ENCODE data around the gene MRM1.
A peak's percentile ranks its signal among the peaks of the same experiment; 100 is the strongest.

MRM1 gene, protein sequence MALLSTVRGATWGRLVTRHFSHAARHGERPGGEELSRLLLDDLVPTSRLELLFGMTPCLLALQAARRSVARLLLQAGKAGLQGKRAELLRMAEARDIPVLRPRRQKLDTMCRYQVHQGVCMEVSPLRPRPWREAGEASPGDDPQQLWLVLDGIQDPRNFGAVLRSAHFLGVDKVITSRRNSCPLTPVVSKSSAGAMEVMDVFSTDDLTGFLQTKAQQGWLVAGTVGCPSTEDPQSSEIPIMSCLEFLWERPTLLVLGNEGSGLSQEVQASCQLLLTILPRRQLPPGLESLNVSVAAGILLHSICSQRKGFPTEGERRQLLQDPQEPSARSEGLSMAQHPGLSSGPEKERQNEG

DNA sequence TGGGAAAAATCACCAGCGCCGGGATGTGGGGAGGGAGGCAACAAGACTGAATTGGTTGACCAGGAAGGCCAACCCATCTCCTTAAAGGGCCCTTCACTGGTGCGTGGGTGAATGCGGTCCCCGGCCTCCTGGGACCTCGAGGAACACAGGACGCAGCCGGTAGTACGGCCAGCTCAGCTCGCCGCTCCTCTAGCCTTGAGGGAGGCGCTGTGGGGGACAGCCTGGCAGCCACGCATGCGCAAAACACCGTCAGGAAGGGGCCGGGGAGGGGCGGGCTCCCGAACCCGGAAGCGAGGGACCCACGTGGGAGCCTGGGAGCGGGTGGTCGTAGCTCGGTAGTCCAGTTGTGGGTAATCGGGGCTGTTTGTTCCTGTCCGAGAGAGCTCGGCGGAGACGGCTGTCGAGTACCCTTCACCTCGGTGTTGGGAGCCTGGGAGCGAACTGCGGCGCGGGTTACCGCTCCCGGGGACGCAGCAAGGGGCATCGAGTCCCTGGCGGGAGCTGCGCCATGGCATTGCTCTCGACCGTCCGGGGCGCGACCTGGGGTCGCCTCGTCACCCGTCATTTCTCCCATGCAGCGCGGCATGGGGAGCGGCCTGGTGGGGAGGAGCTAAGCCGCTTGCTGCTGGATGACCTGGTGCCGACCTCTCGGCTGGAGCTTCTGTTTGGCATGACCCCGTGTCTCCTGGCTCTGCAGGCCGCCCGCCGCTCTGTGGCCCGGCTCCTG is at the start of gene MRM1:
Gene MRM1 (plus strand): TSS at position 281 of the 727 bp plus-strand sequence. CDS start 228 bp downstream, at position 509.
- no peak for DNase-seq

DNA sequence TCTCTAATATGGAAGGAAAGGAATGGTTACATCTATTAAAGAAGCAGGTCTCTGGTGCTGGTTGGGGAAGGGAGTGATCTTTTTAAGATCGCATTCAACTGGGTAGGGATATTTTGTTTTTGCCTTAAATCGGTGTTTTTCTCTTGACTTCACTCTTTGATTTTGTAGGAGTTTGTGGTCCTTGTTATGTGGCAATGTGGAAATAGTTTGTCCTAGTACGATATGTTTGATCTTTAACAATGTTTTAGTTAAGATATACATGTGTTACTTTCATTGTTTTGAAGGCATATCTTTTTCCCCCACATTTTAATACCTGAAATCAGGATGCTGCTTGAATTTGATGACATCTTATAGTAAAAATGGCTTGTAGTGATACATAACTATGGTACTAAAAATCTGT is 47.9 kb upstream of the MRM1 start:
- DNase-seq: no peak

DNA sequence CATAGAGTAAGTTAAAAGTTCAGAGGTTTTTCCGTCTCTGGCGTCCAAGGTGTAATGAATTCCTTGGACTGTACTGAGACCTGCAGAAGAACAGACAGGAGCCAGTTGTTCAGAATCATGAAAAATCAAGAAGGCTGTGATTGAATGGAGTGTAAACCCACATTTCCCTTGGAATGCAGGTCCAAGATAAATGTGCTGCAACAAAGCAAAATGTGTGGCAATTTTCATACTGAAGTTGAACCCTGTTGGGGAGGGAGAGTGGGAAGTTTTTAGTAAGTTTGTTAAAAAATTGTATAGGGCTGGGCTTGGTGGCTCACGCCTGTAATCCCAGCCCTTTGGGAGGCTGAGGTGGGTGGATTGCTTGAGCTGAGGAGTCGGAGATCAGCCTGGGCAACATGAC is 35.3 kb upstream of the MRM1 start:
- no peak for DNase-seq

DNA sequence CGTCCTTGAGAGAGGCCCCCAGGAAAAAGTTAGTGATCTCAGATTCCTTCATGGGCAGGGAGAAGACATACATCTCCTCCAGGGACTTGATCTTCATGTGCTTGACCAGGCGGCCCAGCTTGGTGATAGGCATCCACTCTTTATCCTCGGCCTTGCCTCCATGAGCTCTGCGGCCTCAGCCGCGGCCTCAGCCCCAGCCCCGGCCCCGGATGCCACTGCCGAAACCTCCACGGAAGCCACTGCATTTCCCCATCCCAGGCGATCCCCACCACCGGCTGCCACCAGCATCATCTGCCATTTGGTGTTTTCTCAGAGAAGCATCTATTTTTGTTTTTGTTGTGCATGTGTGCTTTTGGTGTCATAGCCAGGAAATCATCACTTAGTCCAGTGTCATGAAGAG is 26.4 kb upstream of the MRM1 start:
- no peak for DNase-seq

DNA sequence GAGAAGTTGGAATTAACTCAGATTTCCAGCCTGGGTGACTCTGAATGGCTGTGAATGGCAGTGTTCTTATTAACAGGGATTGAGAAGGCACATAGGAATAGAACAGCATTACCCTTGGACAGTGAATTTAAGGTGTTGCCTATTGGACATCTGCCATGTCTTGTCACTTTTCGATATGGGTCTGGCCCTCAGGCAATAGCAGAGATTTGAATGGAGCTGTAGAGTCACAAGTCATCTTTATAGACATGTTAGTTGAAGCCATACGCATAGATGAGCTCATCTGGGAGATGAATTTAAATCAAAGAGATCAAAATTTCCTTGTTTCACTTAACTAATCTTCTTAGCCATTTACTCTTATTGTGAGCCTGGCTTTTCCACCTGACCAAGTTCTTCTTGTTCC is 24.6 kb upstream of the MRM1 start:
- no peak for DNase-seq

DNA sequence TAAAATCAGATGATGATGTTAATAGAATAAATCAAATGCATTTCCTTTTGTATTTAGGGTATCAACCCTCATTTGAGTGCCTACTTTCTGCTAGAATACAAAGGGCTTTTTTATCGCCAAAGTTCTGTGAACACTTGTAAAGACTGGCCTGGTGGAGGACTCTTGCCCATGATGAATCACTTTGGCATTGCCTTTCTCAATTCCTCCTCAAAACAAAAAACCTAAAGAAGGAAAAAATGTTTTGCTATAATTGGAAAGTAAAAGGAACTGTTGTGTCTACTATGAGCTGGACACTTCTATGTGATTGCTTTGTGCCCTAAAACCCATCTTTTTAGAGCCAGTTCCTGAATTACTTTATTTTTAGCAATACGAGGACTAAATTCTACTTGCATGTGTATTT is 22.7 kb upstream of the MRM1 start:
- DNase-seq: no peak

DNA sequence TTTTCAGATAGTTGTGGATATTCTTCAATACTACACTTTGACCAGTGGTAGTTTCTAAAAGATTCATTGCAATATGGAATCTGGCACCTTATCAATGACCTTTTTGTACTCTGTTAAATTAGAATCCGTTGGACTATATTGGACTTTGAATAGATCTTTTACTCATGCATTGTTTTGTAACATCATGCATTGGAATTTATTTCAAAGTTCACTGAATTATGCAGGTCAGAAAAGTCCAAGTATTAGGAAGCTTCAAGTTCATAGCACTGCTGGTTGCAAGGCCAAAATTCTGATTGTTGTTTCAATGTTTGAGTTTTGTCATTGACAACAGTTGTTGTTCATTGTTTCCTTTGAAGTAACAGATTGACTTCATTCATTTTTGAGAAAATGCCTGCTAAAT is 17.6 kb upstream of the MRM1 start:
- no peak for DNase-seq

DNA sequence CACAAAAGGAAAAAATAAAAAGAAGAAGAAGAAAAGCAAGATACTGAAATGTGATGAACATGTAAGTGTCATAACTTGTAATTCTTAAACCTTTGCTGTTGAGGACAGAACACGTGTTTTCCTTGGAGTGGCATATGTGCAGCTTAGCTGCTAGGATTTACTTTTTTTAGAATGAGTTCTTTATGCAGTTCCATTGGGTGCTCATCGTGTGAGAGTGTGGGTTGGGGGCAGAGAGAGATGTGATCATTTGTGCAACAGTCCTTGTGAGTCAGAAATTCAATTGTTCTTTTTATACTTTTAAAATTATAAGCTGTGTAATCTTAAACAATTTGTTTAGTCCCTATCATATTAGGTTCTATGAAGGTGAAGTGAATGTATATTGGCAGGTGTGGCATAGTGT is 15.2 kb upstream of the MRM1 start:
- DNase-seq: no peak

DNA sequence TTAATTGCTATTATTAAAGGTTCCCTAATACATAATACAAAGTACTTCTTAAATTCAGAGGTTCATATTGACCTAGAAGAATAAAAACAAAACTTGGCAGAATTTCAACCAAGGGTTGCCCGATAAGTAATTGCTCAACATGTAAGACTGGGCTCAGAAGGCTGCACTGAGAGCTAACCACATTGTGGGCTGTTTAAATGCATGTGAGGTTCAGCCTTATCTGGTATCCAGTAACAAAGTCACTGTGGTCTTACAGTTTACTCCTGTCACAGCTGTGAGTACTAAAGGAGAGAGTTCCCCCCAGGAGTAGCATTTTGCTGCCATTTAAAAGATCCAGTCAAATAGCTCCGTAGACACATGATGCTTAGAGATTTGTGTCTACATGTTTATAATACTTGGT is 11.3 kb upstream of the MRM1 start:
- no peak for DNase-seq

DNA sequence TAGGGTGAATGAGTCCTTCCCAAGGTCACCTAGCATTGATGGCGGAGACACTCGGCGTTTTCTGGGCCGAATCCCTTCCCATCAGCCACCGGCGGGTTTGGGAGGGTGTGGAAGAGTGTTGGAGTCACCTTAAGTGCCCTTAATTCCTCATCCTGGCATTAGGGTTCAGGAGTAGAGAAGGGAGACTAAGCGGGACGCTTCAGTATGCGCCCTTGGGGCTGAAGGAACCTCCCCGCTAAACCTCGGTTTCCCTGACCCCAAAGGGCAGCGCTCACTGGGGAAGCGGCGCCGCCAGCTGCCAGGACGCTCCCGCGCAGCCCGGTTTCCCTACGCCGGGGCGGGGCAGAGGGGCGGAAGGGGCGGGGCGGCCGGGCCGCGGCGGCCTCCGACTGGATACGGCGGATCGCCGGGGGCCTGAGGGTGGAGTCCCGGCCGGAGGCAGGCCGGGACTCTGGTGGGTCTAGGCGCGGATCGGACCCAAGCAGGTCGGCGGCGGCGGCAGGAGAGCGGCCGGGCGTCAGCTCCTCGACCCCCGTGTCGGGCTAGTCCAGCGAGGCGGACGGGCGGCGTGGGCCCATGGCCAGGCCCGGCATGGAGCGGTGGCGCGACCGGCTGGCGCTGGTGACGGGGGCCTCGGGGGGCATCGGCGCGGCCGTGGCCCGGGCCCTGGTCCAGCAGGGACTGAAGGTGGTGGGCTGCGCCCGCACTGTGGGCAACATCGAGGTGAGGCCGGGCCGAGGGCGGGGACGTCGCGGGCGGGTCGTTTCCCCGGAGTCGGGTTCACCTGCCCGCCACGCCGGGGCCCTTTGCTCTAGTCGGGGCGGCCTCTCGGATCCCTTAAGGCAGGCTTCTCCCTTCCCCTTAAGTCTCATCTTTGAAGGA is 9.7 kb upstream of the MRM1 start, which contains the start of gene DHRS11:
Gene DHRS11 (plus strand): TSS at position 446 of the 882 bp plus-strand sequence. CDS start 131 bp downstream, at position 577.
- DNase-seq: peak; percentile 4

DNA sequence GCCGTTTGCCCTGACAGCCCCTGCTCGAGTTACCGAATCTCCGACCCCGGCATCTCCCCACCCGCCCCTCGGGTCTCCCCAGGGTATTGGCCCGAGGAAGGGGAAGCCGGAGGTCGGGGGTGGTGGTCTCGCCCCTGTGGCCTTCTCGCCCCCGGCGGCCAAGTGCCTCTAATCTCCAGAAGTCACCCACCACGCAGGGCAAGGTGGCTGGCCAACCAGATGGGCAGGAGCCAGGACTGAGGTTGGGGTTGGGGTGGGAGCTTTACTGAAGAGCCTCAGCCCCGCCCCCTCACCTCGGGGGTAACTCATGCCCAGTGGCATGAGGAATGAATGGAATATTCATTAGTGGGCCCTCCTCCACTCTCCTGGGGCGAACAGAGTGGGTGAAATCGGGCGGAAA is 9.1 kb upstream of the MRM1 start:
- DNase-seq: no peak

DNA sequence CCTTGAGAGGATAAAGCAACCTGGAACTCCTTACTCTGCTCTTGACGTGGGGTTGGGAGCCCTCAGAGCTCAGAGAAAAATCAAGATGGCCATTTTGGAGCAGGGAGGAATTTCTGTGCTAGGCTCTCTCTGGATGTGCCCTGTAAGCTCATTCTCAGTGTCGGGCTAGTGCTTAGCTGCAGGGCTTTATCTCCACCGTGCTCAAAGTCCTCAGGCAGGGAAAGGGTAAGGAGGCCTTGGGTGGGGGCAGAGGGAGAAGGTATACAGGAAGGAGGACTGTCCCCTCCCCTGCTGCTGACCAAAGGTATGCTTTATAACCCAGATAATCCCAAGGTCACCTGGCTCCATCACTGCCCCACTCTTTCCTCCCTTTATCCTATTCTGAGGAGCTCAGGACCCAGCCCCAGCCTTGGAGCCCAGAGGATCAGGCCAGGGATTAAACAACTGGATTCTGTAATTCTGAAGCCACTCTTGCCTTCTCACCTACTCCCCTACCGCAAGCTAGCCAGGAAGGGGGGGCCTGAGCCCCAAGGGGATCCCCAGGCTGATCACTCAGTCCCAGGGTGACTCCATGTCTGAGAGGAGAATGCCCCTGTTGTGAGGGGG is 8.6 kb upstream of the MRM1 start:
- no peak for DNase-seq

DNA sequence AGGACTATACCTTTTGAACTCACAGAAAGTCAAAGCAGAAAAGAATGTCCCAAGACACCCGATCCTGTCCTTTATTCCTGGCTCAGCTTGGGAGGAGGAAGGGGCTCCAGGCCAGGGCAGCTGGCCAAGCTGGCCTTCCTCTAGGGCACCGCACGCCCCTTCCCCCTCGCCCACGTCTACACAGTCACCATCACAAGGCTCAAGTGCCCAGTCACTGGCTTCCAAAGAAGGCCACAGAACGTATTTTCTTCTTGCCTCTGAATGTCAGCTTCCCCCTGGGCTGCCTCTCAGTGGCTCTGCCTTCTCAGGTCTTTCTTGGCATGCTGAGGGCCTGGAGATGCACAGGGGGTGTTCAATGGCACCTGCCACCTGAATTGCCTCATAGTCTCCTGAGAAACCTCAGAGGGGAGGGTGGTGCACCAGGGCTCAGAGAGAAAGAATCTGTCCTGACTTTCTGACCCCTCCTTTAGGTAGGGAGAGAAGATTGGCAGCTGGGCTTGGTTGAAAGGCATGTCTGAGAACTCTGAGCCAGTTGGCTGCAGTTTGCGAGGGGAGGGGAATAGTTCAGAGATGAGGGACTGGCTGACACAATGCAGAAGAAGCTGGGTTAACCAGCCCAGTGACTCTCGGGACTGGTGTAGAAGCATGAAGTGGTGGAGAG is 7.6 kb upstream of the MRM1 start:
- no peak for DNase-seq

DNA sequence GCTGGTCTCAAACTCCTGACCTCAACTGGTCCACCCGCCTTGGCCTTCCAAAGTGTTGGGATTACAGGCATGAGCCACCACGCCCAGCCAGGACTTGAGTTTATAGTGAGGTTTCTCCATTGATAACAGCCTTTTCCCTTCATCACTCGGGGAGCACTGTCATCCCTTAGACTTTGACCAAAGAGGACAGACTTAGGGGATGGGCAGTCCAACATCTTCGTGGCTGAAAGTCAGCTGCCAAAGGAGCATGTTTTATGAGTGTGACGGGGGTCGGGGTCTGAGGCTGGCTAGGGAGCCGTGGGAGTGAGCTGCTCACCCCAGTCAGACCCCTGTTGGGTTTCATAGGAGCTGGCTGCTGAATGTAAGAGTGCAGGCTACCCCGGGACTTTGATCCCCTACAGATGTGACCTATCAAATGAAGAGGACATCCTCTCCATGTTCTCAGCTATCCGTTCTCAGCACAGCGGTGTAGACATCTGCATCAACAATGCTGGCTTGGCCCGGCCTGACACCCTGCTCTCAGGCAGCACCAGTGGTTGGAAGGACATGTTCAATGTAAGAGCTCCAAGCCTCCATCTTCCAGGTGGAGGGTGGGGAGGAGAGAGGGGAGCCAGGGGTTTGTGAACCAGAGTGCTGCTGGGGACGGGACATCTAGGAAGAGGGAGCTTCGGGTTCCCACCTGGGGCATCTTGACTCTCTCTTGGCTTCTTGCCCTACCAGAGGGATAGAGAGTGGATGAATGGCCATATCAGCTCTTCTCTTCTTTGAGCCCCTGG is 6.6 kb upstream of the MRM1 start:
- no peak for DNase-seq

DNA sequence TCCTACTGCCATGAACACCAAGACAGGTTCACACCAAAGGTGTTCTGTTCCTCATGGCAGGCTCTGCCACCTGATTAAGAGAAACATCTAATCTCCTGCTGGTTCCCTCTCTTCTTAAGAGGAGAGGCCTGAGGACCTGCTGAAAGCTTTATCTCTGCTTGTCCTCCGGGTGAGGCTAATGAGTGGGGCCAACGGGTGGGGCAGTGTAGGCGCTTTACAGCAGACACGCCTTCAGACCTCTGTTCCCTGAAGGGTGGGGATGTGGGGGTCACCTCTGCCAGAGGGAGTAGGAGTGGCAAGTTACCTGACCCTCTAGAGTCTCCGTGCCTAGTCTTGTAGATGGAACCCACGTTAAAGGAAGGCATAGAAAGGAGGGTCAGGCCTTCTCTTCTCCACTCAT is 4.2 kb upstream of the MRM1 start:
- DNase-seq: no peak

DNA sequence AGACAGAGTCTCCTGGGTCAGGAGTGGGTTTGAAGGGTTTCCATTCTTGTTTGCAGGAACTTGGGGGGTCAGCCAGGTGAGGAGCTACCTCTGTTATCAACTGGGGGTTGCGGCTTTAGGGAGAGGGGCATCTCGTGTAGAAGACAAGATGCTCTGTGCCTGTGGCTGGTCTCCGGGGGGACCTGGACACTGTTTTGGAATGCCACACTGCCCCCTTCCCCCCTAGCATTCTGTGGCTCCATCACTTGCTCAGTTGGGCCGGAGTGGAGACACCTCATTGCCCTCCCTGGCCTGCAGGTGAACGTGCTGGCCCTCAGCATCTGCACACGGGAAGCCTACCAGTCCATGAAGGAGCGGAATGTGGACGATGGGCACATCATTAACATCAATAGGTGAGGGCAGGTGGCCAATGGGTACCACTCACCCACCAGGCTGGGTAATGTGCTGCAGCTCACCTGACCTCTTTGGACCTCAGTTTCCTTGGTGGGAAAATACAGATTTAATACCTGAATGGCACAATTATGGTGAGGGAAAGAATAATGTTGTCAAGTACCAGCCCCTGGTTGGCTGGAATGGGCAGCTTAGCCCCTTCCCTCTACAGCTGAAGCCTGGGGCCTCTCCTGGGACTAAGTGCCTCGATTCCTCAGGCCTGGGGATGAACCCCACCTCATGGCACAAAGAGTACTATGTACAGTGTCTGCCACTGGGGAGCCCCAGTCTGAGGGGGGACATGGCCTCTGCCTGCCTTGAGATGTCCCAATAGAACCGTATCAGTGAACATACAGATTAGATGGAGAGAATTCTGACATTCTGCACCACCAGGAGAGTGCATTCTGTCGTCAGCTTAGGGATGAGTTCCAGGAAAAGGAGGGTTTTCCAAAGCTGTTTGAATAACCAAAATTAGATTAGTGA is 3.3 kb upstream of the MRM1 start:
- no peak for DNase-seq

DNA sequence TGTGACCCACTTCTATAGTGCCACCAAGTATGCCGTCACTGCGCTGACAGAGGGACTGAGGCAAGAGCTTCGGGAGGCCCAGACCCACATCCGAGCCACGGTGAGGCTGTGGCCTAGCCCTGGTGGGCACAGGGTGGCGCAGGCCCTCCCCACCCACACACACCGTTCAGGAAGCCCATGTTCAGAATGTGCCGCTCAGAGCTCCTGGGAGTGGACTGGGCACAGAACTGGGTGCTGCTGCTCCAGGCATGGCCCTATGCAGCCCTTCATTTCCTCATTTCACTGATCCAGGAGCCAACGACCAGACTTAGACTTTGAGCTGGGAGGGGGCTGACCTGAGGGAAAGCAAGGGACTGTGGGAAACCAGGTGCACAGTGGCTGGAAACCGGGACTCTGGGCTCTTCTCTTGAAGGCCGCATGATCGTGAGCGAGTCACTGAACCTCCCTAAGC is 2.4 kb upstream of the MRM1 start:
- no peak for DNase-seq

DNA sequence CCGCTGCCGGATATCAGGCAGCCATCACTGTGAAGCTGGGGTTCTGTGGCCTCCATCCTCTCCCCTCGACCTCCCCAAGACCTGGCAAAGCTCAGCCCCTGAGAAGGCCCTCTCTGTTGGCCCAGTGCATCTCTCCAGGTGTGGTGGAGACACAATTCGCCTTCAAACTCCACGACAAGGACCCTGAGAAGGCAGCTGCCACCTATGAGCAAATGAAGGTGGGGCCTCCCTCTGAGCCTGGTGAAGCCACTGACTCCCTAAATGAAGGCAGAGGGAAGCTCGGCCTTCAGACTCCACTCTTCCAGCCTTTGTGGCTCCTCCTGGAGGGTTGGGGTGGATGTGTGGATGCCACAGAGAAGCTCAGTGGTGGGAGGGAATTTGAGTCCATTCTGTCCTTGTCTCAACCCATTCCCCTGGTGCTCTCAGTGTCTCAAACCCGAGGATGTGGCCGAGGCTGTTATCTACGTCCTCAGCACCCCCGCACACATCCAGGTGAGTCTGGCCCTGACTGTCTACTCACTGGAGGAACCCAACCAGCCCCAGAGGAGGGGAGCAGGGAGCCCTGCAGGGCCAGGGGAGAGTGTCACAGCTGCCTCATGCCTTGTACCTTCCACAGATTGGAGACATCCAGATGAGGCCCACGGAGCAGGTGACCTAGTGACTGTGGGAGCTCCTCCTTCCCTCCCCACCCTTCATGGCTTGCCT is 1.7 kb upstream of the MRM1 start:
- no peak for DNase-seq

DNA sequence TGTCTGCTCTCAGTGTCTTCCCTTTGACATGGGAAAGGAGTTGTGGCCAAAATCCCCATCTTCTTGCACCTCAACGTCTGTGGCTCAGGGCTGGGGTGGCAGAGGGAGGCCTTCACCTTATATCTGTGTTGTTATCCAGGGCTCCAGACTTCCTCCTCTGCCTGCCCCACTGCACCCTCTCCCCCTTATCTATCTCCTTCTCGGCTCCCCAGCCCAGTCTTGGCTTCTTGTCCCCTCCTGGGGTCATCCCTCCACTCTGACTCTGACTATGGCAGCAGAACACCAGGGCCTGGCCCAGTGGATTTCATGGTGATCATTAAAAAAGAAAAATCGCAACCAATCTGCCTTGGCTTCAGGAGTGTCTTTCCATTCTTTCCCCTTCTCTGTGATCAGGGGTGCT is 918 bp upstream of the MRM1 start:
- no peak for DNase-seq

DNA sequence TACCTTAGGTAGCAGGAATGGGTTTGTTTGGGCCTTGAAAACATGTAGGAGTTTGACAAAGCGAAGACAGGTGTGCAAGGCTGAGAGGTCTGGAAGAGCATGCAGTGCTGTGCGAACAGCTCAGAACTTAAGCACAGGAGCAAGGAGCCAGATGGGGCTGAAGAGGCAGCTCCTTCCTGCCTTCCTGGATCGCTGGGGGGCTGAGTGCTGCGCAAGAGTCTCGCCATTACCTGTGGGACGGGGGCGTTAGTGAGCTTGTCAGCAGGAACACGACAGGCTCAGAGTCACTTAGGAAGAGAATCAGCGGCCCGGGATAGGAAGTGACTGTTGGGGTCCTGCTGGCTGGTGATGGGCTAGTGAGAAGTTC is 464 bp upstream of the MRM1 start:
- no peak for DNase-seq

Measured in NCI-H2029 treated with DMSO at 0.1 percent for 48 hours (cell line).